ENCODE measurements around the gene CACNA2D3. TPM values are rescaled to one million over a fixed set of nuclear protein-coding genes. Genes with fewer than 3 reads are reported as not detected.

CACNA2D3 gene
- total and polyA plus RNA-seq, 7 experiments from 2014 or later = 0.27 to 4.1 TPM; not detected in 5

GRCh38 chr3:54745843-54746242 lies 623.5 kb downstream of the CACNA2D3 start:
- Histone ChIP-seq H3K27me3 (ENCODE audit: control insufficient read depth in 2 of 2, insufficient read depth in 2 of 2, low read length in 2 of 2) (no peaks in the 10 kb centered on the region), H3K36me3 (ENCODE audit: control insufficient read depth in 2 of 3, insufficient read depth in 3 of 3, low read length in 3 of 3) (no peaks in the 10 kb centered on the region), H3K9me3 (ENCODE audit: control insufficient read depth in 2 of 3, low read length in 3 of 3) (no peaks in the 10 kb centered on the region), H3K4me1 (ENCODE audit: control insufficient read depth in 2 of 2, insufficient read depth in 2 of 2, low read length in 2 of 2) (no peaks in the 10 kb centered on the region), H3K27ac (ENCODE audit: low read depth, low read length) (no peak overlapping the region), H3K4me3 (ENCODE audit: low read length) (no peak overlapping the region)
- Mint-ChIP-seq H3K27ac (no peak overlapping the region), H3K27me3 (no peaks in the 10 kb centered on the region), H3K4me3 (no peak overlapping the region), H3K9me3 (peaks cover 0 to 11% (median 2%) of the 10 kb centered on the region in 11 donors), H3K4me1 (no peaks in the 10 kb centered on the region), H3K36me3 (no peaks in the 10 kb centered on the region)
- POLR2A ChIA-PET = no interaction called here
- intact Hi-C loops (cut with micrococcal nuclease) = no loop called here
- no peak for ATAC-seq
- no peak for DNase-seq
- CTCF ChIA-PET = no interaction called here

DNA sequence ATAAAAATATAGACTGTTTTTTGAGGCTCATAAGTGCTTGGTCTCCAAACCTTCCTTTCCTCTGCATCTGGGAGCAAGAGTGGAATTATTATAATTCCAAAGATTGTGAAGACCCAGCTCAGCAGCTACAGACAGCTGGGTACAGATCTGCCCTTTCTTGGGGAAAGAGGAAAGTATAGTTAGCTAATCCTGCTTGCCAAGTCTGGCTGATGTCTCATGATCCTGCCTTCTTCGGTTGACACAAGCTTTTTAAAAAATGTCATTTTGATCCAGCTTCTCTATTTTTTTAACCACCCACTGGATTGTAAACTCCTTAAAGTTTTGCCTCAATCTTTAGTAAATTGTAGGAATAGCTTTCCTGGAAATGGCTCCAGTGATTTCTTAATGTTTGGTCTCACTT lies 624.4 kb downstream of the CACNA2D3 start:
- no peaks in the 10 kb centered on the region for H3K4me1 ChIP-seq (ENCODE audit: control insufficient read depth in 2 of 2, insufficient read depth in 2 of 2, low read length in 2 of 2)
- Mint-ChIP-seq H3K36me3 (no peaks in the 10 kb centered on the region), H3K27me3 (no peaks in the 10 kb centered on the region), H3K9me3 (peaks cover 0 to 14% (median 5%) of the 10 kb centered on the region in 11 donors), H3K27ac (no peak overlapping the region), H3K4me1 (no peaks in the 10 kb centered on the region), H3K4me3 (no peak overlapping the region)
- no peak overlapping the region for H3K27ac ChIP-seq (ENCODE audit: low read depth, low read length)
- no peaks in the 10 kb centered on the region for H3K36me3 ChIP-seq (ENCODE audit: control insufficient read depth in 2 of 3, insufficient read depth in 3 of 3, low read length in 3 of 3)
- CTCF ChIA-PET = no interaction called here
- no peaks in the 10 kb centered on the region for H3K9me3 ChIP-seq (ENCODE audit: control insufficient read depth in 2 of 3, low read length in 3 of 3)
- intact Hi-C loops (cut with micrococcal nuclease) = no loop called here
- DNase-seq (no peak), ATAC-seq (no peak)
- no peak overlapping the region for H3K4me3 ChIP-seq (ENCODE audit: low read length)
- no peaks in the 10 kb centered on the region for H3K27me3 ChIP-seq (ENCODE audit: control insufficient read depth in 2 of 2, insufficient read depth in 2 of 2, low read length in 2 of 2)
- POLR2A ChIA-PET = no interaction called here

DNA sequence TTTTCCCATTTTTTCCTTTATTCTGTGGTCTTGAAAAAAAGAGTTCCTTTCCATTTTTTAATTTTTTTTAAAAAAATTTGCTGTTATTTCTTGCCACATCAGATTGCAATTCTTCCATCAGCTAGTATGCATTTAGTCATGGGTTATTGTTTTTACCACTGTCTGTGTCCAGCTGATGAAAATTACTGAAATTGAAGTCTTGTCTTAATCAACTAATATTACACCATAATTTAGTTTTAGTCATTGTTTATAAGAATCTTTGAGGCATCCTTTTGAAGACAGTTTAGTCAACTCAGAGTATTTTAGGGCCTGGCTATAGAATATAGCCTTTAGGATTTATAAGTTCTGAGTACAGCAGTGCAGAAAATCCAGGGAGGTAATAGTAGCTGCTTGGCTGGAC lies 633.4 kb downstream of the CACNA2D3 start:
- Mint-ChIP-seq H3K36me3 (no peaks in the 10 kb centered on the region), H3K9me3 (peaks cover 0 to 11% (median 3%) of the 10 kb centered on the region in 11 donors), H3K27me3 (peaks cover 0 to 12% (median 0%) of the 10 kb centered on the region in 5 donors), H3K4me1 (no peaks in the 10 kb centered on the region), H3K27ac (no peak overlapping the region), H3K4me3 (no peak overlapping the region)
- no peaks in the 10 kb centered on the region for H3K4me1 ChIP-seq (ENCODE audit: control insufficient read depth in 2 of 2, insufficient read depth in 2 of 2, low read length in 2 of 2)
- CTCF ChIA-PET = no interaction called here
- no peaks in the 10 kb centered on the region for H3K9me3 ChIP-seq (ENCODE audit: control insufficient read depth in 2 of 3, low read length in 3 of 3)
- POLR2A ChIA-PET = no interaction called here
- no peak overlapping the region for H3K4me3 ChIP-seq (ENCODE audit: low read length)
- H3K36me3 ChIP-seq (ENCODE audit: control insufficient read depth in 2 of 3, insufficient read depth in 3 of 3, low read length in 3 of 3) = no peaks in the 10 kb centered on the region
- DNase-seq (no peak), ATAC-seq (no peak)
- H3K27me3 ChIP-seq (ENCODE audit: control insufficient read depth in 2 of 2, insufficient read depth in 2 of 2, low read length in 2 of 2) = no peaks in the 10 kb centered on the region
- H3K27ac ChIP-seq (ENCODE audit: low read depth, low read length) = no peak overlapping the region
- intact Hi-C loops (cut with micrococcal nuclease) = no loop called here

GRCh38 chr3:54756330-54756731 lies 634.0 kb downstream of the CACNA2D3 start:
- H3K4me1 Mint-ChIP-seq = no peaks in the 10 kb centered on the region
- H3K36me3 Mint-ChIP-seq = no peaks in the 10 kb centered on the region
- no peak for DNase-seq
- H3K27ac Mint-ChIP-seq = no peak overlapping the region
- no peak overlapping the region for H3K27ac ChIP-seq (ENCODE audit: low read depth, low read length)
- no peak overlapping the region for H3K4me3 Mint-ChIP-seq
- H3K27me3 ChIP-seq (ENCODE audit: control insufficient read depth in 2 of 2, insufficient read depth in 2 of 2, low read length in 2 of 2) = no peaks in the 10 kb centered on the region
- no peak overlapping the region for H3K4me3 ChIP-seq (ENCODE audit: low read length)
- POLR2A ChIA-PET = no interaction called here
- H3K36me3 ChIP-seq (ENCODE audit: control insufficient read depth in 2 of 3, insufficient read depth in 3 of 3, low read length in 3 of 3) = no peaks in the 10 kb centered on the region
- CTCF ChIA-PET = no interaction called here
- no peak for ATAC-seq
- H3K27me3 Mint-ChIP-seq = peaks cover 0 to 12% (median 0%) of the 10 kb centered on the region in 5 donors
- peaks cover 0 to 9% (median 3%) of the 10 kb centered on the region in 11 donors for H3K9me3 Mint-ChIP-seq
- intact Hi-C loops (cut with micrococcal nuclease) = no loop called here
- no peaks in the 10 kb centered on the region for H3K9me3 ChIP-seq (ENCODE audit: control insufficient read depth in 2 of 3, low read length in 3 of 3)
- no peaks in the 10 kb centered on the region for H3K4me1 ChIP-seq (ENCODE audit: control insufficient read depth in 2 of 2, insufficient read depth in 2 of 2, low read length in 2 of 2)

GRCh38 chr3:54758461-54758860 lies 636.1 kb downstream of the CACNA2D3 start:
- no peak overlapping the region for H3K27ac ChIP-seq (ENCODE audit: low read depth, low read length)
- peaks cover 0 to 9% (median 1%) of the 10 kb centered on the region in 11 donors for H3K9me3 Mint-ChIP-seq
- H3K4me3 ChIP-seq (ENCODE audit: low read length) = no peak overlapping the region
- DNase-seq (no peak), ATAC-seq (no peak)
- H3K4me3 Mint-ChIP-seq = no peak overlapping the region
- H3K36me3 ChIP-seq (ENCODE audit: control insufficient read depth in 2 of 3, insufficient read depth in 3 of 3, low read length in 3 of 3) = no peaks in the 10 kb centered on the region
- H3K9me3 ChIP-seq (ENCODE audit: control insufficient read depth in 2 of 3, low read length in 3 of 3) = no peaks in the 10 kb centered on the region
- no peaks in the 10 kb centered on the region for H3K27me3 ChIP-seq (ENCODE audit: control insufficient read depth in 2 of 2, insufficient read depth in 2 of 2, low read length in 2 of 2)
- H3K27me3 Mint-ChIP-seq = peaks cover 0 to 19% (median 0%) of the 10 kb centered on the region in 5 donors
- intact Hi-C loops (cut with micrococcal nuclease) = no loop called here
- no peaks in the 10 kb centered on the region for H3K4me1 ChIP-seq (ENCODE audit: control insufficient read depth in 2 of 2, insufficient read depth in 2 of 2, low read length in 2 of 2)
- H3K4me1 Mint-ChIP-seq = no peaks in the 10 kb centered on the region
- H3K36me3 Mint-ChIP-seq = no peaks in the 10 kb centered on the region
- POLR2A ChIA-PET = no interaction called here
- no peak overlapping the region for H3K27ac Mint-ChIP-seq
- CTCF ChIA-PET = no interaction called here

DNA sequence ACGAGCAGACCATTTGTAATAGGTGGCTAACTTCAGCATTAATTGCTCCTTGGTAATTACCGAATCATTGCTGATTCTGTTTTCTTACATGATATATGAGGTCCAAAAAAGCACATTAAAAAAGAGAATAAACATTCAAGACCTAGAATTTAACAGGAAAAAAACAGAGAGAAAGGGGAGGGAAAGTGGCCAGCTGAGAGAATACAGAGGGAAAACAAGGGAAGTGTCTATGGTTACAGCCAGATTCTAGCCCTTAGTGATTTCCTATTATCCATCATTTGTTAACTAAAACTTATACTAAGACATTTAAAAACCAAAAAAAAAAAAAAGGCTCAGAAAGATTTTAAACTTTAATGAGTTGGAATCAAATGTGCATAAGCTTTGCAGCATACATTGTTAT lies 636.8 kb downstream of the CACNA2D3 start:
- POLR2A ChIA-PET = no interaction called here
- Mint-ChIP-seq H3K36me3 (no peaks in the 10 kb centered on the region), H3K27ac (no peak overlapping the region), H3K4me3 (no peak overlapping the region), H3K9me3 (peaks cover 0 to 9% (median 1%) of the 10 kb centered on the region in 11 donors), H3K27me3 (peaks cover 0 to 19% (median 0%) of the 10 kb centered on the region in 5 donors), H3K4me1 (no peaks in the 10 kb centered on the region)
- Histone ChIP-seq H3K27ac (ENCODE audit: low read depth, low read length) (no peak overlapping the region), H3K4me3 (ENCODE audit: low read length) (no peak overlapping the region), H3K36me3 (ENCODE audit: control insufficient read depth in 2 of 3, insufficient read depth in 3 of 3, low read length in 3 of 3) (no peaks in the 10 kb centered on the region), H3K4me1 (ENCODE audit: control insufficient read depth in 2 of 2, insufficient read depth in 2 of 2, low read length in 2 of 2) (no peaks in the 10 kb centered on the region), H3K27me3 (ENCODE audit: control insufficient read depth in 2 of 2, insufficient read depth in 2 of 2, low read length in 2 of 2) (no peaks in the 10 kb centered on the region), H3K9me3 (ENCODE audit: control insufficient read depth in 2 of 3, low read length in 3 of 3) (no peaks in the 10 kb centered on the region)
- ATAC-seq = no peak
- DNase-seq = no peak
- intact Hi-C loops (cut with micrococcal nuclease) = no loop called here
- CTCF ChIA-PET = no interaction called here

GRCh38 chr3:54760201-54760600 lies 637.8 kb downstream of the CACNA2D3 start:
- no peak for DNase-seq
- peaks cover 0 to 9% (median 0%) of the 10 kb centered on the region in 11 donors for H3K9me3 Mint-ChIP-seq
- Histone ChIP-seq H3K9me3 (ENCODE audit: control insufficient read depth in 2 of 3, low read length in 3 of 3) (no peaks in the 10 kb centered on the region), H3K27me3 (ENCODE audit: control insufficient read depth in 2 of 2, insufficient read depth in 2 of 2, low read length in 2 of 2) (no peaks in the 10 kb centered on the region), H3K4me1 (ENCODE audit: control insufficient read depth in 2 of 2, insufficient read depth in 2 of 2, low read length in 2 of 2) (no peaks in the 10 kb centered on the region), H3K27ac (ENCODE audit: low read depth, low read length) (no peak overlapping the region), H3K4me3 (ENCODE audit: low read length) (no peak overlapping the region), H3K36me3 (ENCODE audit: control insufficient read depth in 2 of 3, insufficient read depth in 3 of 3, low read length in 3 of 3) (no peaks in the 10 kb centered on the region)
- H3K36me3 Mint-ChIP-seq = no peaks in the 10 kb centered on the region
- H3K4me3 Mint-ChIP-seq = no peak overlapping the region
- ChIA-PET POLR2A (no interaction called here), CTCF (no interaction called here)
- ATAC-seq = no peak
- H3K4me1 Mint-ChIP-seq = no peaks in the 10 kb centered on the region
- no peak overlapping the region for H3K27ac Mint-ChIP-seq
- intact Hi-C loops (cut with micrococcal nuclease) = no loop called here
- H3K27me3 Mint-ChIP-seq = peaks cover 0 to 22% (median under 1%) of the 10 kb centered on the region in 5 donors
